ENCODE measurements around the gene MRPL55. TPM values are rescaled to one million over a fixed set of nuclear protein-coding genes. Genes with fewer than 3 reads are reported as not detected.

Gene MRPL55
- total RNA-seq, 6 experiments from 2014 or later = 24.2 to 75.9 (median 38.0) TPM

DNA sequence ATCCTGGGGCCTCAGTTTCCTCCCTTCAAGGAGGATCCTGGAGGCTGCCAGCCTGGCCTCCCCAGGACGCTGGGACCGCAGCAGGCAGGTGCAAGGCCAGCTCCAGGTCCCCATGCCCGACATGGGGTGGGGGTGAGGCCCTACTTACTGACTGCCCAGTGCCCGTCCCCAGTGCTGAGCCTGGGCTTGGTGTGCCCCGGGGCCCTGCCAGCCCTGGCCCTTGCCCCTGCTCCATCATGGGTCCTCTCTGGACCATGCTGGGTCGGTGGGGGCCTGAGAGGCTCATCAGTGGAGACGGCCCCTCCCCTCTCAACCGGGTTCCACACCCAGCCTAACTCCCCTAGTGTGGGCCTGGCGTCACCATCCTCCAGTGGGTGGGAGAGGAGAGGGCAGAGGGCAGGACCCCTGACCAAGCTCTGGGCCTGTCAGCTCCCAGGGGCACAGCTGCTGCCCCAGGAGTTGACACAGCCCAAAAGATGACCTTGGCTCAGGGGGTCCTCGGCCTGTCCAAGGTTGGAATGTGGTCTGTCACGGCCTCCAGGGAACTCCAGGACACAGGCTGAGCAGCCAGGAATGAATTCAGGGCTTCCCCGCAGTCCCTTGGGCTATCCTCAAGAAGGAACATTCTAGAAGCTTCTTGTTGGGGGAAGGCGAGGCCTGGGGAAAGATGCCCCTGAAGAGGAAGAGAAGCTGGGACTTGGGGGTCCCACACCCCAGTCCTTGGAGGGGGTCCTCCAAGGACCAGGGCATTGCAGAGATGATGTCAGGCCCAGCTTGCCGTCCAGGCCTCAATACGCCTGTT lies 44.2 kb downstream of the MRPL55 start:
- intact Hi-C loops (cut with DNase I) = no loop called here
- Histone ChIP-seq H3K9me3 (no peaks in the 10 kb centered on the region), H3K4me3 (no peak overlapping the region), H3K27me3 (peaks cover 0 to 17% of the 10 kb centered on the region in 2 donors), H3K4me1 (no peaks in the 10 kb centered on the region), H3K27ac (no peak overlapping the region), H3K36me3 (no peaks in the 10 kb centered on the region)
- TF ChIP-seq, protein P1, sequence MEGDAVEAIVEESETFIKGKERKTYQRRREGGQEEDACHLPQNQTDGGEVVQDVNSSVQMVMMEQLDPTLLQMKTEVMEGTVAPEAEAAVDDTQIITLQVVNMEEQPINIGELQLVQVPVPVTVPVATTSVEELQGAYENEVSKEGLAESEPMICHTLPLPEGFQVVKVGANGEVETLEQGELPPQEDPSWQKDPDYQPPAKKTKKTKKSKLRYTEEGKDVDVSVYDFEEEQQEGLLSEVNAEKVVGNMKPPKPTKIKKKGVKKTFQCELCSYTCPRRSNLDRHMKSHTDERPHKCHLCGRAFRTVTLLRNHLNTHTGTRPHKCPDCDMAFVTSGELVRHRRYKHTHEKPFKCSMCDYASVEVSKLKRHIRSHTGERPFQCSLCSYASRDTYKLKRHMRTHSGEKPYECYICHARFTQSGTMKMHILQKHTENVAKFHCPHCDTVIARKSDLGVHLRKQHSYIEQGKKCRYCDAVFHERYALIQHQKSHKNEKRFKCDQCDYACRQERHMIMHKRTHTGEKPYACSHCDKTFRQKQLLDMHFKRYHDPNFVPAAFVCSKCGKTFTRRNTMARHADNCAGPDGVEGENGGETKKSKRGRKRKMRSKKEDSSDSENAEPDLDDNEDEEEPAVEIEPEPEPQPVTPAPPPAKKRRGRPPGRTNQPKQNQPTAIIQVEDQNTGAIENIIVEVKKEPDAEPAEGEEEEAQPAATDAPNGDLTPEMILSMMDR (IDR thresholded peaks at IDR 0.05) = no peak
- TF ChIP-seq POLR2A (IDR thresholded peaks at IDR 0.05) = no peak
- DNase-seq = no peak
- 54% methylated on average over 3 of the region's 15 CpGs for WGBS (ENCODE audit: insufficient coverage, low coverage, low lambda C conversion rate, missing lambda C conversion rate)
- no peak for ATAC-seq

- H3K36me3 ChIP-seq = no peaks in the 10 kb centered on the region
- no peak for ATAC-seq
- H3K4me3 ChIP-seq = no peak overlapping the region
- intact Hi-C loops (cut with DNase I) = no loop called here
- no peaks in the 10 kb centered on the region for H3K9me3 ChIP-seq
- DNase-seq = peak in 1 of 3 donors; percentile 31
- TF ChIP-seq POLR2A (IDR thresholded peaks at IDR 0.05) = no peak
- TF ChIP-seq, protein P1 (IDR thresholded peaks at IDR 0.05) = no peak
- peaks cover 0 to 20% of the 10 kb centered on the region in 2 donors for H3K27me3 ChIP-seq
- no peaks in the 10 kb centered on the region for H3K4me1 ChIP-seq
- WGBS (ENCODE audit: insufficient coverage, low coverage, low lambda C conversion rate, missing lambda C conversion rate) = 40% methylated on average over 1 of the region's 8 CpGs
- H3K27ac ChIP-seq = no peak overlapping the region
Observed at GRCh38 chr1:228064296-228064695, 44.8 kb downstream of the MRPL55 start.

DNA sequence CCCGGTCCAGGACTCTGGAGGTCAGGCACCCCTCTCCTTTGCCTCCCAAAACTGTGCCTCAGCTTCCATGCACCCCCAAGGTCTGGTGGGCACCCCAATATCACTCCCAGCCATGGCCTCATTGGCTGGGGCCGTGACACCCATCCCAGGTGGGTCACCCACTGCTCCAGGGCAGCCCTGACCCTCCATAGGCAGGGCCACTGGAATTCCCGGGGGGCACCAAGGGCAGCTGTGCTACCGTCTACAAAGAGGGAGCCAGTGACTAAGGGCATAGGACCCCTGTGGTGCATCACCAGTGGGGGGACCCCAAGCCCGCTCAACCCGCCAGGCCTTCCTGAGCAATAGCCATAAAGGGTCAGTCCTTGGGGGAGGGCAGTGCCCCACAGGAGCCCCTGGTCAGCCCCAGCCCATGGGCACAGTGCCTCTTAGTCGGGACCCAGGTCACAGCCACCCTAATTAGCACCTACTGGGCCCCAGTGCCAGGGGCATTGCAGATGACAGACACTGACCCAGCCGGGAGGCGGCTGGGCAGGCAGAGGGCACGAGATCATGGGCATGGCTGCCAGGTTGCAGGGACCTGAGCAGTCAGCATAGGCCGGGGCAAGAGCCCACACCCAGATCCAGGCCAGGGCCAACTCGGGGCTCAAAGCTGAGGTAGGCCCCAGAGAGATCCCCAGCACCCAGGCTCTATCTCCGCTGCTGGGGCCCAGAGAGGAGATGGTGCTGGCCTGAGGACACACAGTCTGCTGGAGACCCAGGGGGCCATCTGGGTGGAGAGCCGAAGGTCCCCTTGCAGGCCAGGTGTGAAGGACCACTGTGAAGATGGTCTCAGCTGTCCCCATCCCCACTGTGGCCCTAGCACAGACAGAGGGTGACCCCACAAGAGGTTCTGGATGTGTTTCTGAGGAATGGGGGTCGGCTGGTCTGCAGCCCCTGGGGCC lies 45.6 kb downstream of the MRPL55 start:
- DNase-seq = peak in 1 of 3 donors; percentile 35

DNA sequence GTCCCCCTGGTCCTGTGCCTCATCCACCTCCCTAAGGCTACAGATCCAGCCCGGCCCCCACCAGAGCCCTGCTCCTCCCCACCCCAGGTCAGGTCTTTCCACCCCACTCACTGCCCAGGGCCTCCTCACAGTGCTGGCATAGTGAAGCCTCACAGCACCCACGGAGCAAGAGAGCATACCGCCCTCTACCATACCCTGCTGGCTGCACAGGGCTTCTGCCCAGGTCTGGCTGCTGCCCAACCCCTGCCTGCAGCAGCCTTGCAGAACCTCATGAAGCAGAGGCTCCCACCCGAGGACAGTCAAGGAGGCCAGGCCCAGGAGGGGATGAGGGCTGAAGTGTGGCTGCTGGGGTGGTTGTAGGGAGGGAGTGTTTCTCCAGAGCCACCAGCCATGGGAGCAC lies 46.3 kb downstream of the MRPL55 start:
- H3K36me3 ChIP-seq = no peaks in the 10 kb centered on the region
- no peak overlapping the region for H3K27ac ChIP-seq
- no peak overlapping the region for H3K4me3 ChIP-seq
- TF ChIP-seq POLR2A (IDR thresholded peaks at IDR 0.05) = no peak
- TF ChIP-seq, protein P1 (IDR thresholded peaks at IDR 0.05) = no peak
- no peak for ATAC-seq
- H3K4me1 ChIP-seq = no peaks in the 10 kb centered on the region
- no peak for DNase-seq
- peaks cover 0 to 25% of the 10 kb centered on the region in 2 donors for H3K27me3 ChIP-seq
- 70% methylated on average over 3 of the region's 4 CpGs for WGBS (ENCODE audit: insufficient coverage, low coverage, low lambda C conversion rate, missing lambda C conversion rate)
- no peaks in the 10 kb centered on the region for H3K9me3 ChIP-seq
- intact Hi-C loops (cut with DNase I) = no loop called here

More for the DNA sequence above, 45.6 kb downstream of the MRPL55 start:
- H3K27ac ChIP-seq = no peak overlapping the region
- H3K4me1 ChIP-seq = no peaks in the 10 kb centered on the region
- ATAC-seq = no peak
- intact Hi-C loops (cut with DNase I) = no loop called here
- TF ChIP-seq, protein P1 (IDR thresholded peaks at IDR 0.05) = no peak
- no peak for TF ChIP-seq POLR2A (IDR thresholded peaks at IDR 0.05)
- H3K36me3 ChIP-seq = no peaks in the 10 kb centered on the region
- WGBS (ENCODE audit: insufficient coverage, low coverage, low lambda C conversion rate, missing lambda C conversion rate) = no CpG with 5 or more reads among the region's 15 CpGs
- peaks cover 0 to 23% of the 10 kb centered on the region in 2 donors for H3K27me3 ChIP-seq
- no peak overlapping the region for H3K4me3 ChIP-seq
- H3K9me3 ChIP-seq = no peaks in the 10 kb centered on the region
